SK-N-SH (cell line): Measurements from ENCODE around the gene TRIL. TPM values are rescaled to one million over a fixed set of nuclear protein-coding genes. Genes with fewer than 3 reads are reported as not detected.

Experiments
- CTCF ChIA-PET: fragments of 300-600, 350-600 bp; formaldehyde crosslinking; extraction: SDS; loops from one replicate; lab custom pipeline; 2021; lab: Yijun Ruan, JAX
- POLR2A ChIA-PET: fragments of 350-600 bp; sonication (Branson Sonifier 250); formaldehyde crosslinking; extraction: SDS; loops from one replicate; lab custom pipeline; 2020; ENCODE audit warnings: antibody characterized with exemption, inconsistent platforms; lab: Yijun Ruan, JAX
- DNase-seq: peaks from one replicate; pipeline ENCODE4 v3.0.0; 2012
- H2AFZ ChIP-seq: fragments of 200-600 bp; sonication (generic); 2 replicates; pipeline ENCODE4 v1.8.1; 2016; ENCODE audit warnings: antibody characterized with exemption, mild to moderate bottlenecking, low read depth
- H3F3A ChIP-seq: fragments of 200-600 bp; sonication (generic); replicated peaks from 2 replicates; pipeline ENCODE3; 2016; ENCODE audit warnings: antibody characterized with exemption, mild to moderate bottlenecking; ENCODE audit not compliant: insufficient read depth
- H3K27ac ChIP-seq, 2 experiments: fragments of 200-500 bp in 1 of 2; fragments of 200-600 bp in 1 of 2; sonication (Bioruptor generic) in 1 of 2; sonication (generic), shearing (Covaris generic) in 1 of 2; 2 replicates each; pipeline versions ENCODE4 v1.5.1 to v1.6.1; 2014 to 2016; ENCODE audit warnings: low read depth in 2 of 2, inconsistent platforms in 1 of 2, low read length in 1 of 2, mild to moderate bottlenecking in 1 of 2, mixed read lengths in 1 of 2
- H3K27me3 ChIP-seq: fragments of 200-600 bp; sonication (generic), shearing (Covaris generic); 2 replicates; pipeline ENCODE4 v1.6.1; 2016; ENCODE audit warnings: mixed run types; ENCODE audit not compliant: insufficient read depth
- H3K36me3 ChIP-seq, 2 experiments: fragments of 200-500 bp in 1 of 2; fragments of 200-600 bp in 1 of 2; sonication (Bioruptor generic) in 1 of 2; sonication (generic) in 1 of 2; replicated peaks in 1 of 2; 2 replicates each; pipeline versions ENCODE3 to v1.5.1; 2014 to 2016; ENCODE audit warnings: low read length in 1 of 2, mild to moderate bottlenecking in 1 of 2; ENCODE audit not compliant: insufficient read depth in 2 of 2, control insufficient read depth in 1 of 2
- H3K4me1 ChIP-seq, 2 experiments: fragments of 200-500 bp in 1 of 2; fragments of 200-600 bp in 1 of 2; sonication (Bioruptor generic) in 1 of 2; sonication (generic), shearing (Covaris generic) in 1 of 2; 2 replicates each; pipeline versions ENCODE4 v1.5.1 to v1.6.1; 2014 to 2016; ENCODE audit warnings: low read depth in 1 of 2, low read length in 1 of 2, mixed run types in 1 of 2; ENCODE audit not compliant: insufficient read depth in 2 of 2, control insufficient read depth in 1 of 2
- H3K4me2 ChIP-seq: fragments of 200-600 bp; sonication (generic), shearing (Covaris generic); 2 replicates; pipeline ENCODE4 v1.6.1; 2017; ENCODE audit warnings: mixed run types
- H3K4me3 ChIP-seq, 2 experiments: fragments of 200-500 bp in 1 of 2; fragments of 200-600 bp in 1 of 2; sonication (Bioruptor generic) in 1 of 2; sonication (generic), shearing (Covaris generic) in 1 of 2; 2 replicates each; pipeline versions ENCODE4 v1.5.1 to v1.8.1; 2014 to 2016; ENCODE audit warnings: low read depth in 2 of 2, inconsistent platforms in 1 of 2, low read length in 1 of 2, mild to moderate bottlenecking in 1 of 2, mixed read lengths in 1 of 2, moderate library complexity in 1 of 2
- H3K79me2 ChIP-seq: fragments of 200-600 bp; sonication (generic); 2 replicates; pipeline ENCODE4 v1.8.1; 2017; ENCODE audit warnings: mild to moderate bottlenecking; ENCODE audit not compliant: insufficient read depth
- H3K9ac ChIP-seq: fragments of 200-600 bp; sonication (generic); 2 replicates; pipeline ENCODE4 v1.6.1; 2017; ENCODE audit warnings: mixed run types
- H3K9me2 ChIP-seq: fragments of 200-600 bp; sonication (generic); 2 replicates; pipeline ENCODE4 v1.6.1; 2017; ENCODE audit warnings: mixed run types
- H3K9me3 ChIP-seq: fragments of 200-600 bp; sonication (generic); 2 replicates; pipeline ENCODE4 v1.6.1; 2017; ENCODE audit warnings: mixed run types, mild to moderate bottlenecking, moderate library complexity
- H4K20me1 ChIP-seq: fragments of 200-600 bp; sonication (generic); 2 replicates; pipeline ENCODE4 v1.6.1; 2017; ENCODE audit warnings: mild to moderate bottlenecking, mixed run types; ENCODE audit not compliant: insufficient read depth
- EP300 ChIP-seq, 2 experiments: IDR thresholded peaks; 2 replicates each; pipeline versions ENCODE4 v1.4.0 to v1.6.1; 2012; ENCODE audit warnings: borderline replicate concordance in 1 of 2, low read depth in 1 of 2, low read length in 1 of 2
- EZH2phosphoT487 ChIP-seq: fragments of 200-600 bp; sonication (generic); IDR thresholded peaks from 2 replicates; pipeline ENCODE4 v1.6.1; 2017; ENCODE audit warnings: low read depth, mixed run types, mild to moderate bottlenecking, antibody characterized with exemption, moderate library complexity, borderline replicate concordance
- FOSL2 ChIP-seq: IDR thresholded peaks from 2 replicates; pipeline ENCODE4 v1.4.0; 2012; ENCODE audit warnings: low read depth, mild to moderate bottlenecking, moderate library complexity, borderline replicate concordance
- FOXJ3 ChIP-seq: sonication (generic); formaldehyde crosslinking; IDR thresholded peaks from 2 replicates; pipeline ENCODE4 v1.5.1; 2020; ENCODE audit warnings: mild to moderate bottlenecking, missing genetic modification reagents
- GABPA ChIP-seq: IDR thresholded peaks from 2 replicates; pipeline ENCODE4 v1.4.0; 2012; ENCODE audit warnings: low read depth, mild to moderate bottlenecking
- MEF2A ChIP-seq: IDR thresholded peaks from 2 replicates; pipeline ENCODE4 v1.4.0; 2012; ENCODE audit warnings: low read depth, borderline replicate concordance
- MXI1 ChIP-seq: IDR thresholded peaks from 2 replicates; pipeline ENCODE4 v1.6.1; 2012; ENCODE audit warnings: mild to moderate bottlenecking, low read depth, low read length, improper control_type of control experiment
- NFIC ChIP-seq: IDR thresholded peaks from 2 replicates; pipeline ENCODE4 v1.4.0; 2012; ENCODE audit warnings: borderline replicate concordance
- RAD21 ChIP-seq: IDR thresholded peaks from 2 replicates; pipeline ENCODE4 v1.6.1; 2012; ENCODE audit warnings: mild to moderate bottlenecking, low read length
- RCOR1 ChIP-seq: fragments of 150-350 bp; IDR thresholded peaks from 2 replicates; pipeline ENCODE4 v1.6.1; 2017; ENCODE audit warnings: antibody characterized with exemption, low read length
- RXRA ChIP-seq: IDR thresholded peaks from 2 replicates; pipeline ENCODE4 v1.4.0; 2012; ENCODE audit warnings: low read depth, mild to moderate bottlenecking, borderline replicate concordance
- SMC3 ChIP-seq: IDR thresholded peaks from 2 replicates; pipeline ENCODE4 v1.6.1; 2012; ENCODE audit warnings: low read depth, low read length, improper control_type of control experiment
- TAF1 ChIP-seq: IDR thresholded peaks from 2 replicates; pipeline ENCODE4 v1.6.1; 2012; ENCODE audit warnings: low read depth, mild to moderate bottlenecking, low read length, moderate library complexity, borderline replicate concordance
- TEAD4 ChIP-seq: IDR thresholded peaks from 2 replicates; pipeline ENCODE4 v1.4.0; 2012; ENCODE audit warnings: mild to moderate bottlenecking, borderline replicate concordance; ENCODE audit not compliant: insufficient read depth
- YY1 ChIP-seq: IDR thresholded peaks from 2 replicates; pipeline ENCODE4 v1.4.0; 2012; ENCODE audit warnings: low read depth, mild to moderate bottlenecking
- WGBS: methylation state at CpG from one replicate; pipeline ENCODE4 v1.1.6; 2017; ENCODE audit warnings: low lambda C conversion rate; 5-methylcytosine and 5-hydroxymethylcytosine counted together
- polyA plus RNA-seq, 3 experiments: library from polyadenylated mRNA; depleted of rRNA; stranded (reverse); fragments of >200 nt; gene quantifications; 2 replicates each; pipeline ENCODE4 v1.2.3, GENCODE V29; 2012
- TF ChIP-seq, protein P1 (sequence below): IDR thresholded peaks from 2 replicates; pipeline ENCODE4 v1.4.0; 2012; ENCODE audit warnings: low read depth, borderline replicate concordance
- TF ChIP-seq, protein P2 (sequence below): IDR thresholded peaks from 2 replicates; pipeline ENCODE4 v1.6.1; 2012; ENCODE audit warnings: mild to moderate bottlenecking, low read depth, low read length, moderate library complexity
- TF ChIP-seq, protein P3 (sequence below): IDR thresholded peaks from 2 replicates; pipeline ENCODE4; 2012
- TF ChIP-seq, protein P4 (sequence below): fragments of 150-350 bp; IDR thresholded peaks from 2 replicates; pipeline ENCODE4 v1.6.1; 2017; ENCODE audit warnings: antibody characterized with exemption, low read length, low read depth, borderline replicate concordance
- TF ChIP-seq, protein P5 (sequence below): fragments of 150-350 bp; IDR thresholded peaks from 2 replicates; pipeline ENCODE4 v1.6.1; 2016; ENCODE audit warnings: mild to moderate bottlenecking, low read depth, low read length

The TRIL gene
- polyA plus RNA-seq, 1 of the 3 experiments (the other 2 are of a cell fraction): 0.18 TPM

DNA sequence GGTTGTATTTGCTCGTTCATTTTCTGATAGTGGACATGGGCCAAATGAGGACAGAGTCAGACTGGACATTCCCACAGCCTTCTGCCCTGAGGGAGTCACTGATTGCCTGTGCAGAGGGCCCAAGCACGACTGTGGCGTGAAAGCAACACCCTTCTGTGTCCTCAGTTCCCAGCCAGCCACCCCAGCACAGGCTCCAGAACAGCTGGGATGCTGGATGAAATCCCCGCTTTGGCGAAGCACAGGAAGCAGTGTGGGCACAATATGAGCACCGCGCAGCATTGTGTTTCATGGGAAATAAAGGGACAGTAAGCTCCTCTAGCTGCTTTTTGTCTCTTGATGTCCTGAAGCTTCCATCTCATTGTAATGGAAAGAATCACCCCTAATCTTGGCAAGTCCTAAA lies 20.5 kb downstream of the TRIL start:
- Histone ChIP-seq H3K9ac (no peak overlapping the region), H3K4me2 (no peak overlapping the region), H3K27ac (no peak overlapping the region), H3K9me2 (no peaks in the 10 kb centered on the region), H4K20me1 (no peaks in the 10 kb centered on the region), H3K4me3 (no peak overlapping the region), H2AFZ (no peak overlapping the region), H3K79me2 (no peaks in the 10 kb centered on the region), H3K4me1 (peaks cover 7 to 57% of the 10 kb centered on the region in 2 experiments; a peak in 3 of 4 replicates), H3K27me3 (no peaks in the 10 kb centered on the region), H3K9me3 (no peaks in the 10 kb centered on the region), H3F3A (no peaks in the 10 kb centered on the region), H3K36me3 (no peaks in the 10 kb centered on the region)
- TF ChIP-seq SMC3: no peak
- TF ChIP-seq, protein P1, sequence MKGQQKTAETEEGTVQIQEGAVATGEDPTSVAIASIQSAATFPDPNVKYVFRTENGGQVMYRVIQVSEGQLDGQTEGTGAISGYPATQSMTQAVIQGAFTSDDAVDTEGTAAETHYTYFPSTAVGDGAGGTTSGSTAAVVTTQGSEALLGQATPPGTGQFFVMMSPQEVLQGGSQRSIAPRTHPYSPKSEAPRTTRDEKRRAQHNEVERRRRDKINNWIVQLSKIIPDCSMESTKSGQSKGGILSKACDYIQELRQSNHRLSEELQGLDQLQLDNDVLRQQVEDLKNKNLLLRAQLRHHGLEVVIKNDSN: no peak
- TF ChIP-seq RAD21: no peak
- TF ChIP-seq MXI1: no peak
- TF ChIP-seq FOXJ3 (CRISPR knock-in tag): no peak
- TF ChIP-seq, protein P2, sequence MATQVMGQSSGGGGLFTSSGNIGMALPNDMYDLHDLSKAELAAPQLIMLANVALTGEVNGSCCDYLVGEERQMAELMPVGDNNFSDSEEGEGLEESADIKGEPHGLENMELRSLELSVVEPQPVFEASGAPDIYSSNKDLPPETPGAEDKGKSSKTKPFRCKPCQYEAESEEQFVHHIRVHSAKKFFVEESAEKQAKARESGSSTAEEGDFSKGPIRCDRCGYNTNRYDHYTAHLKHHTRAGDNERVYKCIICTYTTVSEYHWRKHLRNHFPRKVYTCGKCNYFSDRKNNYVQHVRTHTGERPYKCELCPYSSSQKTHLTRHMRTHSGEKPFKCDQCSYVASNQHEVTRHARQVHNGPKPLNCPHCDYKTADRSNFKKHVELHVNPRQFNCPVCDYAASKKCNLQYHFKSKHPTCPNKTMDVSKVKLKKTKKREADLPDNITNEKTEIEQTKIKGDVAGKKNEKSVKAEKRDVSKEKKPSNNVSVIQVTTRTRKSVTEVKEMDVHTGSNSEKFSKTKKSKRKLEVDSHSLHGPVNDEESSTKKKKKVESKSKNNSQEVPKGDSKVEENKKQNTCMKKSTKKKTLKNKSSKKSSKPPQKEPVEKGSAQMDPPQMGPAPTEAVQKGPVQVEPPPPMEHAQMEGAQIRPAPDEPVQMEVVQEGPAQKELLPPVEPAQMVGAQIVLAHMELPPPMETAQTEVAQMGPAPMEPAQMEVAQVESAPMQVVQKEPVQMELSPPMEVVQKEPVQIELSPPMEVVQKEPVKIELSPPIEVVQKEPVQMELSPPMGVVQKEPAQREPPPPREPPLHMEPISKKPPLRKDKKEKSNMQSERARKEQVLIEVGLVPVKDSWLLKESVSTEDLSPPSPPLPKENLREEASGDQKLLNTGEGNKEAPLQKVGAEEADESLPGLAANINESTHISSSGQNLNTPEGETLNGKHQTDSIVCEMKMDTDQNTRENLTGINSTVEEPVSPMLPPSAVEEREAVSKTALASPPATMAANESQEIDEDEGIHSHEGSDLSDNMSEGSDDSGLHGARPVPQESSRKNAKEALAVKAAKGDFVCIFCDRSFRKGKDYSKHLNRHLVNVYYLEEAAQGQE: no peak
- no peak for TF ChIP-seq GABPA
- no peak for TF ChIP-seq FOSL2
- no peak for TF ChIP-seq TEAD4
- TF ChIP-seq EZH2phosphoT487: no peak
- no peak for TF ChIP-seq RXRA
- TF ChIP-seq YY1: no peak
- TF ChIP-seq, protein P3, sequence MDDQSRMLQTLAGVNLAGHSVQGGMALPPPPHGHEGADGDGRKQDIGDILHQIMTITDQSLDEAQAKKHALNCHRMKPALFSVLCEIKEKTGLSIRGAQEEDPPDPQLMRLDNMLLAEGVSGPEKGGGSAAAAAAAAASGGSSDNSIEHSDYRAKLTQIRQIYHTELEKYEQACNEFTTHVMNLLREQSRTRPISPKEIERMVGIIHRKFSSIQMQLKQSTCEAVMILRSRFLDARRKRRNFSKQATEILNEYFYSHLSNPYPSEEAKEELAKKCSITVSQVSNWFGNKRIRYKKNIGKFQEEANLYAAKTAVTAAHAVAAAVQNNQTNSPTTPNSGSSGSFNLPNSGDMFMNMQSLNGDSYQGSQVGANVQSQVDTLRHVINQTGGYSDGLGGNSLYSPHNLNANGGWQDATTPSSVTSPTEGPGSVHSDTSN: no peak
- TF ChIP-seq TAF1: no peak
- TF ChIP-seq RCOR1: no peak
- TF ChIP-seq, protein P4, sequence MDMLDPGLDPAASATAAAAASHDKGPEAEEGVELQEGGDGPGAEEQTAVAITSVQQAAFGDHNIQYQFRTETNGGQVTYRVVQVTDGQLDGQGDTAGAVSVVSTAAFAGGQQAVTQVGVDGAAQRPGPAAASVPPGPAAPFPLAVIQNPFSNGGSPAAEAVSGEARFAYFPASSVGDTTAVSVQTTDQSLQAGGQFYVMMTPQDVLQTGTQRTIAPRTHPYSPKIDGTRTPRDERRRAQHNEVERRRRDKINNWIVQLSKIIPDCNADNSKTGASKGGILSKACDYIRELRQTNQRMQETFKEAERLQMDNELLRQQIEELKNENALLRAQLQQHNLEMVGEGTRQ: no peak
- TF ChIP-seq NFIC: no peak
- no peak for TF ChIP-seq EP300 (IDR thresholded peaks at IDR 0.05; ENCODE audit: borderline replicate concordance in 1 of 2, low read depth in 1 of 2, low read length in 1 of 2)
- TF ChIP-seq, protein P5, sequence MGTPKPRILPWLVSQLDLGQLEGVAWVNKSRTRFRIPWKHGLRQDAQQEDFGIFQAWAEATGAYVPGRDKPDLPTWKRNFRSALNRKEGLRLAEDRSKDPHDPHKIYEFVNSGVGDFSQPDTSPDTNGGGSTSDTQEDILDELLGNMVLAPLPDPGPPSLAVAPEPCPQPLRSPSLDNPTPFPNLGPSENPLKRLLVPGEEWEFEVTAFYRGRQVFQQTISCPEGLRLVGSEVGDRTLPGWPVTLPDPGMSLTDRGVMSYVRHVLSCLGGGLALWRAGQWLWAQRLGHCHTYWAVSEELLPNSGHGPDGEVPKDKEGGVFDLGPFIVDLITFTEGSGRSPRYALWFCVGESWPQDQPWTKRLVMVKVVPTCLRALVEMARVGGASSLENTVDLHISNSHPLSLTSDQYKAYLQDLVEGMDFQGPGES: no peak
- TF ChIP-seq MEF2A: no peak
- POLR2A ChIA-PET: no interaction called here
- no peak for DNase-seq
- 67% methylated on average over 7 of the region's 7 CpGs for WGBS
- CTCF ChIA-PET: interaction anchor here (0.6 to 37.1 kb wide), 10 partner anchors 13 to 638 kb away, joined by 3 to 1040 read pairs (median 4); partner anchors contain the start of gene TRIL
